NCI-H748 (cell line): Measurements from ENCODE around the gene NPR1.
"Not testable (repeated sequence)": the region's sequence is repeated elsewhere in the genome, so short reads cannot be mapped to it uniquely, and the experiment has no call there.

Experiments used
- DNase-seq: peaks from one replicate; lab custom pipeline; 2025; ENCODE audit not compliant: unreplicated experiment; lab: John Stamatoyannopoulos, UW

Gene NPR1

GRCh38 chr1:153678519-153679336 is at the start of gene NPR1:
Gene NPR1, plus strand, starts transcription at chr1:153678688. Its CDS starts 421 bp downstream, at chr1:153679109.
- DNase-seq = peak; percentile 52

GRCh38 chr1:153629343-153629665 is 49.2 kb upstream of the NPR1 start:
- no peak for DNase-seq

GRCh38 chr1:153629971-153630370 is 48.5 kb upstream of the NPR1 start:
- no peak for DNase-seq

- no peak for DNase-seq
These were observed 48.1 kb upstream of the NPR1 start for GRCh38 chr1:153630384-153630783.

GRCh38 chr1:153631047-153632022 is 47.2 kb upstream of the NPR1 start:
- no peak for DNase-seq

GRCh38 chr1:153633161-153633753 is 45.2 kb upstream of the NPR1 start:
- DNase-seq = peak; percentile 62

GRCh38 chr1:153633754-153634665 is 44.5 kb upstream of the NPR1 start, which contains the start of gene CHTOP:
Gene CHTOP, plus strand, starts transcription at chr1:153634066. Its CDS starts 2,523 bp downstream, at chr1:153636589.
- peak; percentile 99 for DNase-seq

GRCh38 chr1:153635872-153636271 is 42.6 kb upstream of the NPR1 start:
- DNase-seq = no peak

- DNase-seq = no peak
These were observed 42.2 kb upstream of the NPR1 start for GRCh38 chr1:153636312-153636711.

GRCh38 chr1:153638261-153638660 is 40.2 kb upstream of the NPR1 start:
- no peak for DNase-seq

- no peak for DNase-seq
These were observed 39.2 kb upstream of the NPR1 start for GRCh38 chr1:153639280-153639679.

- DNase-seq = not testable (repeated sequence)
These were observed 38.3 kb upstream of the NPR1 start for GRCh38 chr1:153640213-153640612.

- DNase-seq = no peak
These were observed 37.6 kb upstream of the NPR1 start for GRCh38 chr1:153640861-153641260.

GRCh38 chr1:153642161-153642560 is 36.3 kb upstream of the NPR1 start:
- no peak for DNase-seq

- no peak for DNase-seq
These were observed 35.4 kb upstream of the NPR1 start for GRCh38 chr1:153643100-153643499.

GRCh38 chr1:153643816-153644215 is 34.7 kb upstream of the NPR1 start:
- DNase-seq = no peak

GRCh38 chr1:153646672-153647345 is 31.7 kb upstream of the NPR1 start:
- no peak for DNase-seq

GRCh38 chr1:153647346-153647714 is 31.2 kb upstream of the NPR1 start:
- DNase-seq = no peak

- no peak for DNase-seq
These were observed 30.4 kb upstream of the NPR1 start for GRCh38 chr1:153648000-153648643.
